ENCODE measurements around the gene KCP.

GRCh38 chr7:128879461-128879938 lies 31.0 kb downstream of the KCP start:
- no peak for TF ChIP-seq EZH2phosphoT487 (IDR thresholded peaks at IDR 0.05; ENCODE audit: borderline replicate concordance, low read depth)
- TF ChIP-seq CTCF (IDR thresholded peaks at IDR 0.05): no peak
- TF ChIP-seq POLR2AphosphoS5 (IDR thresholded peaks at IDR 0.05; ENCODE audit: low read depth, low read length): no peak
- TF ChIP-seq REST (IDR thresholded peaks at IDR 0.05; ENCODE audit: low read depth, low read length): no peak
- no peak for TF ChIP-seq TEAD4 (IDR thresholded peaks at IDR 0.05; ENCODE audit: borderline replicate concordance, insufficient read depth)
- TF ChIP-seq GABPA (IDR thresholded peaks at IDR 0.05; ENCODE audit: low read depth): no peak
- TF ChIP-seq YY1 (IDR thresholded peaks at IDR 0.05; ENCODE audit: low read depth): no peak
- TF ChIP-seq TAF1 (IDR thresholded peaks at IDR 0.05; ENCODE audit: borderline replicate concordance, low read depth, low read length): no peak
- TF ChIP-seq ELF1 (IDR thresholded peaks at IDR 0.05): no peak
- TF ChIP-seq JUND (IDR thresholded peaks at IDR 0.05): no peak
- no peak for TF ChIP-seq CHD2 (IDR thresholded peaks at IDR 0.05; ENCODE audit: low read length, partially characterized antibody)

Measured in SK-N-SH (cell line).